Lower lobe of right lung (tissue), 2 donors: ENCODE results near the gene ZNF559. TPM values are rescaled to one million over a fixed set of nuclear protein-coding genes. Genes with fewer than 3 reads are reported as not detected.

Experiments
- ATAC-seq, 2 donors: fragments of 200-7000 bp; cut with Tn5 transposase; one replicate each; pipeline ENCODE4 v1.9.1; 2020 to 2022; ENCODE audit warnings: mild to moderate bottlenecking in 2 of 2, moderate library complexity in 2 of 2
- DNase-seq: peaks from one replicate; pipeline ENCODE4 v3.0.0-alpha.2; 2020
- H3K27ac ChIP-seq: fragments of 200-600 bp; one replicate; pipeline ENCODE4 v1.8.0; 2022
- H3K27me3 ChIP-seq: fragments of 200-600 bp; one replicate; pipeline ENCODE4 v1.8.0; 2022; ENCODE audit warnings: low read depth
- H3K36me3 ChIP-seq: fragments of 200-600 bp; one replicate; pipeline ENCODE4 v1.8.0; 2022; ENCODE audit warnings: mild to moderate bottlenecking
- H3K4me1 ChIP-seq: fragments of 200-600 bp; one replicate; pipeline ENCODE4 v1.8.0; 2022
- H3K4me3 ChIP-seq: fragments of 200-600 bp; one replicate; pipeline ENCODE4 v1.8.0; 2022; ENCODE audit warnings: mild to moderate bottlenecking
- H3K9me3 ChIP-seq: fragments of 200-600 bp; one replicate; pipeline ENCODE4 v1.8.0; 2022
- CTCF ChIP-seq: fragments of 200-600 bp; IDR thresholded peaks from one replicate; pipeline ENCODE4 v1.8.0; 2022; ENCODE audit warnings: antibody characterized with exemption, mild to moderate bottlenecking
- intact Hi-C: fragments of 100-400 bp; cut with DNase I; formaldehyde crosslinking; loops from one replicate; pipeline ENCODE4 v1.11.0; 2022
- total RNA-seq: library from RNA; stranded (reverse); fragmentation: NEBNext Ultra II Directional; extraction: Animal tissue kit (Norgen Biotek cat#: 25700); gene quantifications from one replicate; pipeline ENCODE4 v1.2.1, GENCODE V29; 2021
- donor health status: DM: no; HTN: yes; CAD: no; lungs with severe emphysema.

ZNF559 gene
- total RNA-seq, 1 donor from 2014 or later, result 20.2 TPM

DNA sequence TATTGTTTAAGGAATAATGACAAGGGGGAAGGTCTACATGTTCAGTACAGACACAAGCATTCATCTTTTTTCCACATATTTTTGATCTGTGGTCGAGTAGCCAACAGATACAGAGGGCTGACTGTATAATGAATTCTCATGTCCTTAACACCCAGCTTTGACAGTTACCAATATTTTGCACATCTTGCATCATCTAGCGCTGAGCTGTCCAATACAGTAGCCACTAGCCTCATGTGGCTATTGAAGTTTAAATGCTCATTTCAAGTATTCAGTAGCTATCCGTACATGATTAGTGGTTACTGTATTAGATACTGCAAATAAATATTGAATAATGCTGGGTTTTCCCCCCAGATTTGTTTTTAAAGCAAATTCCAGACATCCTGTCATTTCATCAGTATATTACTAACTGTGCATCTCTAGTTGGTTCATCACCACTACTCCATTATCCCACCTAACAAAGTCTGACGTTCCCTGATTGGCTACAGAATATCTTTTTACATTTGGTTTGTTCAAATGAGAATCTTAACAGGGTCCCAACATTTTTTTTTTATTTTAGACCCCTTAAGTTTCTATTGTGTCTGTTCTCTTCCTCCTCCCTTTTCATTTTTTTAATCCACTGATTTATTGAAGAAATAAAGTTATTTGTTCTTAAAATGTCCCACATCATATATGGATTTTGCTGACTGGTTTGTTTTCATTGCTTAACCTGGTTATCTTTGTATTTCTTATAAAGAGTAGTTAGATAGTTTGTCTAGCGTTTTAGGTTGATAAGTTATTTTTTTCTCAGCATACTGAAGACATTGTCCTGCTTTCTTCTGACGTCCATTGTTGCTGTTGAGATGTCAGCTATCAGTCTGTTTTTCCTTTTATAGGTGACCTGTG is 47.0 kb downstream of the ZNF559 start:
- H3K4me3 ChIP-seq, result no peak overlapping the region
- H3K9me3 ChIP-seq, result peaks cover 92% of the 10 kb centered on the region
- no peaks in the 10 kb centered on the region for H3K27me3 ChIP-seq
- TF ChIP-seq CTCF, result no peak
- no peak for DNase-seq
- ATAC-seq, result no peak
- no peak overlapping the region for H3K27ac ChIP-seq
- intact Hi-C loops, result no loop called here
- no peaks in the 10 kb centered on the region for H3K4me1 ChIP-seq
- H3K36me3 ChIP-seq, result no peaks in the 10 kb centered on the region

- TF ChIP-seq CTCF, result no peak
- ATAC-seq (no peak), DNase-seq (no peak)
- H3K36me3 ChIP-seq, result peaks cover 42% of the 10 kb centered on the region
- peaks cover 100% of the 10 kb centered on the region for H3K9me3 ChIP-seq
- no peaks in the 10 kb centered on the region for H3K27me3 ChIP-seq
- intact Hi-C loops, result no loop called here
- H3K4me3 ChIP-seq, result no peak overlapping the region
- no peaks in the 10 kb centered on the region for H3K4me1 ChIP-seq
- no peak overlapping the region for H3K27ac ChIP-seq
Measured at GRCh38 chr19:9381361-9381785, 57.4 kb downstream of the ZNF559 start.

Other genes starting within 250 kb of the ZNF559 start
- gene OR1M1, start 237.1 kb upstream of the ZNF559 start, total RNA-seq, result not detected
- not detected for gene OR7G2, start 216.7 kb upstream of the ZNF559 start, total RNA-seq
- gene OR7G1, start 208.4 kb upstream of the ZNF559 start, total RNA-seq, result not detected
- not detected for gene OR7G3, start 197.2 kb upstream of the ZNF559 start, total RNA-seq
- 25.4 TPM for gene ZNF317, start 183.8 kb upstream of the ZNF559 start, total RNA-seq
- 0.59 TPM for gene OR7D2, start 145.2 kb upstream of the ZNF559 start, total RNA-seq
- gene OR7D4, start 104.6 kb upstream of the ZNF559 start, total RNA-seq, result not detected
- gene OR7E24, start 73.2 kb upstream of the ZNF559 start, total RNA-seq, result not detected
- gene ZNF699, start 14.3 kb upstream of the ZNF559 start, total RNA-seq, result 9.0 TPM
- gene ZNF177, start 38.8 kb downstream of the ZNF559 start, total RNA-seq, result 2.2 TPM
- gene ZNF266, start 111.4 kb downstream of the ZNF559 start, total RNA-seq, result 23.2 TPM
- 0.83 TPM for gene ZNF560, start 174.4 kb downstream of the ZNF559 start, total RNA-seq
- 17.9 TPM for gene ZNF426, start 214.5 kb downstream of the ZNF559 start, total RNA-seq